ENCODE results near the gene PDCD1LG2. TPM values are rescaled to one million over a fixed set of nuclear protein-coding genes. Genes with fewer than 3 reads are reported as not detected.

PDCD1LG2 gene
- total RNA-seq, 1 donor from 2014 or later = 9.0 TPM

- H3K4me3 ChIP-seq = no peak overlapping the region
- TF ChIP-seq CTCF (IDR thresholded peaks at IDR 0.05) = no peak
- peaks cover 16% of the 10 kb centered on the region for H3K4me1 ChIP-seq
- ATAC-seq = no peak
- intact Hi-C loops (cut with DNase I) = no loop called here
- H3K27ac ChIP-seq = no peak overlapping the region
- no peaks in the 10 kb centered on the region for H3K9me3 ChIP-seq
- no peak for DNase-seq
- no peaks in the 10 kb centered on the region for H3K27me3 ChIP-seq (ENCODE audit: low read depth)
- H3K36me3 ChIP-seq = no peaks in the 10 kb centered on the region
Measured at GRCh38 chr9:5610491-5610890, 100.2 kb downstream of the PDCD1LG2 start.

DNA sequence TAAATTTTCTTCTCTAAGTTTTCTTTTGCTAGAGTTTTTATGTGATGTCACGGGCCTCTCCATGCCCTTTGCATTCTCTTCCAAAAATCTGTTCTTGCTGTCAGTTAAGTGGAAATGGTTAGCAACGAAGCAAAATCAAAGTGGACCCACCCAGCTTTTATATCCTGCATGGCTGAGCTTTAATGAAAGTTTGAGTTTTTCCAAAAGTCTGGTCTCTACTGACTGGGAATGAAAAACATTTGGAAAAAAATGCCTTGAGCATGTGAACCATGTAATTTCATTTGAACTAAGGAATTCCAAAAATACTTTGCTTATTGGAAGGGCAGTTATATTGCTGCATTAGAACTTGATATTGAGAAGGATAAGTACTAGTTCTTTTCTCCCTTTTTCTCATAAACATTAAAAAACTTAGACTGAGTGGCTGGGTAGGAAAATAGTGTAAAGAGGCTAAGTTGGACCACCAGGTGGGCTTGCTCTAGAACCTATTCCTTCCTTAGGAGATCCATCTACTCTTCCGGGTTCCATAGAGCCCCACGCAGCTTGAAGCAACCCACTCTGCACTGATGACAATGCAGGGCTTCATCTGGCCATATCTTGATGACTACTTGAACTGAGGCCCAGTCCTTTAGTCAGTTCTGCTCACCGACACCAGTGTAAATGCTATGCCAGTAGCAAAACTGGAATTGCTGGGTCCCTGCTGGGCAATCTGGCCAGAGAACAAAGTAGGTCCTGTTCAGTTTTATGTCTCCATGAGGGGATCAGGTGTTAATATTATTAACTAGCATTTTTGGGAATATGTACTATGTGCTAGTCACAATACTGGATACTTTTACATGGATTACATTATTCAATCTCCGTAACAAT is 101.2 kb downstream of the PDCD1LG2 start:
- ATAC-seq (no peak), DNase-seq (no peak)
- H3K4me3 ChIP-seq = no peak overlapping the region
- no peaks in the 10 kb centered on the region for H3K9me3 ChIP-seq
- H3K4me1 ChIP-seq = peaks cover 16% of the 10 kb centered on the region
- H3K27ac ChIP-seq = peak overlapping the region; percentile 18
- no peaks in the 10 kb centered on the region for H3K27me3 ChIP-seq (ENCODE audit: low read depth)
- intact Hi-C loops (cut with DNase I) = no loop called here
- H3K36me3 ChIP-seq = no peaks in the 10 kb centered on the region
- TF ChIP-seq CTCF (IDR thresholded peaks at IDR 0.05) = no peak

DNA sequence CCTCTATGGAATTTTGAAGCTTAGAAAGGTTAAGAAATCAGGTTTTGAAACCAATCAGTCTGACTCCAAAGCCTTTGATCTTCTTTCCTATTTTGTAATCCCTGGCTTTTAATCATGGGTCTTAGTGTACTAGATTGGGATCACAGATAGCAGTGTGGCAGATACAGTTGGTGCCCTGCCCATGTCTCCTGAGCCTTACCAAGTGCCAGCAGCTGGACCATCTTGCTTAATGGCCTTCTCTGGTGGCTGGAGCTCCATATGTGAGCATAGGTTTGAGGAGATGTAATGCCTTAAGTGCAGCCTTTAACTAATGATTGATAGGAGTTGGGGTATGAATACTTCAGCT is 101.8 kb downstream of the PDCD1LG2 start:
- Histone ChIP-seq H3K27me3 (ENCODE audit: low read depth) (no peaks in the 10 kb centered on the region), H3K36me3 (no peaks in the 10 kb centered on the region), H3K9me3 (no peaks in the 10 kb centered on the region), H3K4me1 (peaks cover 16% of the 10 kb centered on the region), H3K4me3 (no peak overlapping the region), H3K27ac (no peak overlapping the region)
- DNase-seq (no peak), ATAC-seq (no peak)
- intact Hi-C loops (cut with DNase I) = no loop called here
- no peak for TF ChIP-seq CTCF (IDR thresholded peaks at IDR 0.05)

DNA sequence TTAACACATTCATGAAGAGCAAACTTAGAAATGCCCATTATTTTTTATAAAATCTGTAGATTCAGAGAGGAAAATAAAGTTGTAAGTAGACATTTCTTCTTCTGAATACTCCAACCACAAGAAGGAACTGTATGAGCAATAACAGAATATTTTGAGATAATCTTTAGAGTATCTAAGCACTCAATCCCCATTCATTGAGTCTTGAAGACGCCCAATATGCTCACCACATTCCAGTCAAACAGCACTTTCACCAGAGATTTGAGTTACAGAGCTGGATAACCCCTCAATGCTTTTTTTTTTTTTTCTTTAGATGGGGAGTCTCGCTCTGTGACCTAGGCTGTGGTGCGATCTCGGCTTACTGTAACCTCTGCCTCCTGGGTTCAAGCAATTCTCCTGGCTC is 103.9 kb downstream of the PDCD1LG2 start:
- DNase-seq = no peak

DNA sequence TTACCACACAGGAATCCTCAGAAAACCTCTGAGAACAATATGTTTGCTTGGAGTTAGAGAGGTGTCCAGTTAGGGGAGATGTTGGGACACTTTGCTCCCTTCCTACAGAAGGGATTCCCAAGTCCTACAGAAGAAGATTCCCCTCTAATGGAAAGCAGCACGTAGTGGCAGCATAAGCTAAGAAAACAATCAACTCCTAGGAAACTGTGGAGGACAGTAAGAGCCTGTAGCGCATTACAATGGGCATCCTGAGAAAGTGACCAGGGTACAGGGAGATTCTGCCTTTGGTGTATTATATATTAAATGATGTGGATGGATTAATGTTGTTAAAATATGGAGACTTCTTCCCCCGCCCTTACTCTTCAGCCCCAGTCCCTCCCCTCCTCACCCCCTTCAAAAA is 104.7 kb downstream of the PDCD1LG2 start:
- no peak for DNase-seq
- no peak overlapping the region for H3K27ac ChIP-seq
- no peaks in the 10 kb centered on the region for H3K36me3 ChIP-seq
- intact Hi-C loops (cut with DNase I) = no loop called here
- H3K9me3 ChIP-seq = no peaks in the 10 kb centered on the region
- no peak for ATAC-seq
- TF ChIP-seq CTCF (IDR thresholded peaks at IDR 0.05) = no peak
- no peak overlapping the region for H3K4me3 ChIP-seq
- no peaks in the 10 kb centered on the region for H3K27me3 ChIP-seq (ENCODE audit: low read depth)
- peaks cover 7% of the 10 kb centered on the region for H3K4me1 ChIP-seq

More for the DNA sequence above, 103.9 kb downstream of the PDCD1LG2 start:
- peaks cover 11% of the 10 kb centered on the region for H3K4me1 ChIP-seq
- H3K4me3 ChIP-seq = no peak overlapping the region
- TF ChIP-seq CTCF (IDR thresholded peaks at IDR 0.05) = no peak
- H3K27ac ChIP-seq = no peak overlapping the region
- H3K27me3 ChIP-seq (ENCODE audit: low read depth) = no peaks in the 10 kb centered on the region
- H3K9me3 ChIP-seq = no peaks in the 10 kb centered on the region
- intact Hi-C loops (cut with DNase I) = no loop called here
- ATAC-seq = no peak
- no peaks in the 10 kb centered on the region for H3K36me3 ChIP-seq

All from lower lobe of right lung (tissue), 2 donors.